GM21423 (cell line): ENCODE data around the gene GUCD1.
A peak's percentile ranks its signal among the peaks of the same experiment; 100 is the strongest.
"Not testable (repeated sequence)": the region's sequence is repeated elsewhere in the genome, so short reads cannot be mapped to it uniquely, and the experiment has no call there.

ENCODE experiments used
- ATAC-seq: cut with Tn5 transposase; IDR thresholded peaks from one replicate; pipeline ENCODE4 v1.9.1; 2021; ENCODE audit warnings: mild to moderate bottlenecking, moderate library complexity; ENCODE audit not compliant: unreplicated experiment

Gene GUCD1

DNA sequence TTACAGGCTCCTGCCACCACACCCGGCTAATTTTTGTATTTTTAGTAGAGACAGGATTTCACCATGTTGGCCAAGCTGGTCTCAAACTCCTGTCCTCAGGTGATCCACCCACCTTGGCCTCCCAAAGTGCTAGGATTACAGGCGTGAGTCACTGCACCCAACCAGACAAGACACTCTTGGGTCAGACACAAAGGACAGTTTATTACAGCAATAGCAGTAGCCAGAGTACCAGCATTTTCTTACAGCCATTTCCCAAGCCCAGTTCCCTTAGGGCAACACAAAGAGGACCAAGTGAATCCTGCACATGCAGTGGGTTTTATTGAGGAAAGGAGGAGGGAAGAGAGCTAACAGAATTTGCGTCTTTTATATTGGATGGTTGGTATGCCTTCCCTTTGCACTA lies 24.0 kb downstream of the GUCD1 start:
- not testable (repeated sequence) for ATAC-seq

DNA sequence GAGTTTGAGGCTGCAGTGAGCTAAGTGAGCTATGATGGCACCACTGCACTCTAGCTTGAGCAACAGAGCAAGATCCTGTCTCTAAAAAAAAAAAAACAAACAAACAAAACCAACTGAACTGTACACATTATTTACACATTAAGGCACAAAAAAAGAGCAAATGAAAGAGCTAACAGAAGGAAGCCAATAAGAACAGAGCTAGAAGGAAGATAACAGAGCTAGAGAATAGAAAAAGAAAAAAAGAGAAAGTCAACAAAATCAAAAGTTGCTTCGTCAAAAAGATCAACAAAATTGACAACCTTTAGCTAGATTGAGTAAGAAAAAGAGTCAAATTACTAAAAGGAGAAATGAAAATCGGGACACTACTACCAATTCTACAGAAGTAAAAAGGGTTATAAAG lies 25.0 kb downstream of the GUCD1 start:
- no peak for ATAC-seq

DNA sequence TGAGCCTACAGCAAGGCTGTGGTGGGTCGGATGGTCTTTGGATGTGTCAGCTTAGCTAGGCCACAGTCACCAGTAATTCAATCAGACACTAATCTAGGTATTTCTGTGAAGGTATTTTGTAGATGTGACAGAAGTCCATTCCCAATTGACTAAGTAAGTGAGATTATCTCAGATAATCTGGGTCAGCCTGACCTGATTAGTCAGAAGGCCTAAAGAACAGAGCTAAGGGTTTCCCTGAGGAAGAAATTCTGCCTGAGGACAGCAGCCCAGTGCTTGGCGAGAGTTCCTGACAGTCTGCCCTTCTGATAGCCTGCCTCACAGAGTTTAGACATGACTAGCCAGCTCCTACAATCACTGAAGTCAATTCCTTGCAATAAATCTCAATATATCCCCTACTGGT lies 28.7 kb downstream of the GUCD1 start:
- no peak for ATAC-seq

DNA sequence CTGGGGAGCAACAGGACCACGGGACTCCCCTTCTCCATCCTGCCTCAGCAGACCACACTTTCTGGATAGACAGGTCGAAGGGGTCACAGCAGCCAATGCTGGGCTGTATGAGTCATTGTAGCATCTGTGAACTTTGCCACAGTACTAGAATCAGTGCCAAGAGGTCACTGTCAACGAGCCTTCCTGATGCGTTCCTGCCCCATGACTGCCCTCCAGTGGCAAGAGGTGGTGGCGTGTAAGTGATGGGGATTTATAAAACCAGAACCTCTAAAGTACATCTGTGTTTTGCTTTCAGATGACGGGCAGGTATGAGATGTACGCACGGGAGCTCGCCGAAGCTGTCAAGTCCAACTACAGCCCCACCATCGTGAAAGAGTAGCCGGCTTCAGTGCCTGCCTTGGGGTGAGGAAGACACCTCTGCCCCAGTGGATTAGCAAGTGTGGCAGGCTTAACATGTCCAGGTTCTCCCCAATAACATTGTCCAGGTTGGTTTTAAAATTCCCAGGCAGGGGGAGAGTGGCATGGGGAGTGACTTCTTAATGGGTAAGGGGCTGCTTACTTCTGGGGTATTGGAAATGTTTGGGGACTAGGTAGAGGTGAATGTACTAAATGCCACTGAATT lies 29.4 kb downstream of the GUCD1 start:
- peak; percentile 78 for ATAC-seq

DNA sequence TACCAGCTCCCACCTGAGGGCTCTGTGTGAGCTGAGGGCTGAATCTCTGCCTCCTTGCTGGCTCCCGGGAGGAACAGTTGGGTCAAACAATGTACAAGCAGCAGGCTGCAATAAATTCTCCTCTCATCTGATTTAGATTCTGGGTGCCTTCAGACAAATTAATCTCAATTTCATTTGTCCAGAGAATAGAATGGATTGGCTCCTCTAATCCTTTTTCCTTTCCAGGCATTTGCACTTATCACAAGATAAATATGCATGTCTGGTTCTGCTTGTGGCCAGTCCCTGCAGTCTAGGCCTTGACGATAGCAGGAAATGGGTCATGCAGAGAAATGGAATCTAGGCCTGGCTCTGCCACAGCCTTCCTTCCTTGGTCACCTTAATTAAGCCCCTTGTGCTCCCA lies 31.1 kb downstream of the GUCD1 start:
- ATAC-seq: no peak

DNA sequence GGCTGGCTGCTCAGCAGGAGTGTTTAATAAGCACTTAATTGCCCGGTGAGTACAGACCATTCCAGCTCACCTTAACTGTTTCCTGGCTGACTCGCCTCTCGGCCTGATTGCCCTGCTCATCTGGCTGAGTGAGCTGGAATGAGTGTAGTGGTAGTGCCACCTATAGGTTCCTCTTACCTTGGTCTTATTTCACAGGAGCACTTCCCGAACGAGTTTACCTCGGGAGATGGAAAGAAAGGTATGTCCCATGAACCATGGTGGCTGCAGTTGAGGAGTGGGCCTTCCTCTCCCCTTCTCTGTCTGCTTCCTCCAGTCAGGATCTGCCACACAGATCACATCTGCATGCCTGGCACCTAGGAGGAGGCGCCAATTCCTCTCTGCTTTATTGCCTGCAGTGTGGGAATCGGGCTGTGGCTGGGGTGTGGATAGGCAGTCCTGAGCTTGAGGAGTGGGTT lies 33.1 kb downstream of the GUCD1 start:
- no peak for ATAC-seq

DNA sequence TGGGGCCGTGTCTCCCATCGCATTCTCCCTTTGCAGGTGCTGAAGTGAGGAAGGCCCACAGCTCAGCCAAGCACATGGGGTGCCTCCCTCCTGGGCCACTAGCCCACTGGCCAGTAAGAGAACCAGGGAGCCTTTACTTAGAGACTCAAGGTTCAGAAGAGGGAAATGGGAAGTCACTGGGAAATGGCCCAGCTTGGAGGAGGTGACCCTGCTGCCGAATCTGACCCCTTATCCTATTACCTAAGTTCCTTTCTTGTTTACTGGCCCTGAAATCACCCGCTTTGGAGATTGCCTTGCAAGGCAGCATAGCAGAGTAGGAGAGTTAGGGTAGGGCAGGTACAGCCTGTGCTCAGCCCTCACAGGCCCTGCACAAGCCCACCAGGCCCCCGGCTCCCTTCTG lies 35.4 kb downstream of the GUCD1 start:
- ATAC-seq: no peak

DNA sequence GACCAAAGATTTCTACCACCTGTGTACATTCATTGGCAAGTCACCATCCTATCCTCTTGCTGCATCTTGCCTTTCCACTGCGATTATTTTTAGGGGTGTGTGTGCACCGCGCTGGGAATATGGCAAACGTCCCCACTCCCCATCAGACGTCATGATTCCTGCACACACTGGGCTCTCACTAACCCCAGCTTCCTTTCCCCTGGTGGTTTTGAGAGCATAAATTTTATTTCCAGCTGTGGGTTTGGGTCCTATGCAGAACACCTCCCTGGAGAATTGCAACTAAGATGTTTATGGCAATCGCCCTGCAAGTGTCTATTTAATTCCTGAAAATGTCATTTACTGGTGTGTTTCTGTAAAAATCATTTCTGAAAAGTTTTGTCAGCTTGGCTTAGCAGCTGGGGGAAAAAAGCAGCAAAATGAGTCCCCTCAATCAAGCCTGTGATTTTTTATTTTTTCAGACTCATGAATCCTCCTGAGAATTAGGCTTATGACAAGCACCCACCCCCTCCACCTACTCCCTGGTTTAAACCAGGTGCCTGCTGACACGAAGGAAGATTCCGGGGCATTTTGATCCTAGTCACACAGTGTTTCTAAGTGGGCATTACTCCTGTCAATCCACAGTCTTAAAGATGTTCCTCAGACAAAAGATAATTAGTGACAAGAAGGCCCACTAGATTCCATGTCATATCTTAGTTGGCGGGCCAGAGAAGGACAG lies 36.0 kb downstream of the GUCD1 start:
- ATAC-seq: no peak

DNA sequence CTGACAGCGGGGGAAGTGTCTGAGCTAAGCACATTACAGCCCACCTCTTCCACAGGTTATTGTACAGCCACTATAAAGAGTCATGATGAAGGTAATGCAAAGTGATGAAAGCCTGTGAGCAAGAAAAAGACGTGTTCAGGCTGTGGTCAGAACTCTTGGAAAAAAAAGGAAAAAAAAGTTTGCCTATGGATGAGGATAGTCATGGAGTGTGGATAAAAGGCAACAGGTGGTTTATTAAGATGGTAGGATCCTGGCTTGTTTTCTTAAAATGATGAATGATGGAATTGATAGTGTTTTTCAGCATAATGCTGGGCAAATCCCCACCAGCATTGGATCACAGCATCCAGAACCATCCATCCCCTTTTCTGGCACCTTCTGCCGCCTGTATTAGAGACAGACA lies 36.7 kb downstream of the GUCD1 start:
- ATAC-seq: no peak

DNA sequence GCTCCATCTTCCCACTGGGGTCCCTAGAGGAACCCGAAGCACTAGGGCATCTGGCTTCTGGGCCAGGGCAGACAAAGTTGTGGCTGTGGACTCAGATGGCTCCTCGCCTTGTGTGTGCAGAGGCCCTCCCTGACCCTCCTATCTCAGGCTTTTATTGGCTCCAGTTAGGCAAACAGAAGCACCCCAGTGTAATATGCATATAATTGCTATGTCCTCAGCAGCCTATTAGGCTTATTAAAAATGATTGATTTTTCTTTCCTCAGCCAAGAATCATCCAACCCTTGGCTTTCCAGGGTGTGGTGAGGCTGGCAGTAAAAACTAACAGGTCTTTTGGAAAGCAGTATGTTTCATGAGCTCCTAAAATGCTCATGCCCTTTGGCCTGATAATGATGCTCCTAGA lies 37.5 kb downstream of the GUCD1 start:
- no peak for ATAC-seq

DNA sequence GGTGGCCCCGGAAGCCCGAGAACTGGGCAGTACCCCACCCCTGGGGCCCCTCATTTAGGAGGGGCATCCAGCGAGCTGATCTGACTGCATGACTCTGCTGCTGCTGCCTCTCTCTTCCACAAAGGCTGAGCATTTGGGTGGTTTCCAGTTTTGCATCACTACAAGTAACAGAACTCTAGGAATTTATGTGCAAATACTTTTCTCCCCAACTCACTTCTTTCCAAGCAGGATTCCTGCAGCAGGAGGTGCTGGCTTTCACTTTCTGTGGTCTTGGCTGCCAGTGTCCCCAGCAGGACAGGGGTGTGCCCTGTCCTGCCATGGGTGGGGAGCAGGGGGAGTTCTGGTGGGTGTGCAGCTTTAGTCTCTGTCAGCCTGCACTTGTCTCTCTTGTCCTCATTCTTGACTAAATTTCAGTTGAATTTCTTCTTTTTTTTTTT lies 38.6 kb downstream of the GUCD1 start:
- ATAC-seq: no peak

DNA sequence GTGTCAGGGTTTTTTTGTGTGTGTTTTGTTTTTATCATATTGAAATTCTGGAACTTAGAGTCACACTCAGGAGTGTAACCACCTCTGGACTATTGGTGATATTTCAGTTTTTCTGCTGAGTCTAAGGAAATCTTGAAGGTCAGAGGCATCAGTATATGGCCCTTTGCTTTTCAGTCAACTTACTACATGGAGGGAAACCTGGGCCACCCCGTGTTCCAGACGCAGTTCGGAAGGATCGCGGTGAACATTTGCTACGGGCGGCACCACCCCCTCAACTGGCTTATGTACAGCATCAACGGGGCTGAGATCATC lies 40.0 kb downstream of the GUCD1 start:
- no peak for ATAC-seq

DNA sequence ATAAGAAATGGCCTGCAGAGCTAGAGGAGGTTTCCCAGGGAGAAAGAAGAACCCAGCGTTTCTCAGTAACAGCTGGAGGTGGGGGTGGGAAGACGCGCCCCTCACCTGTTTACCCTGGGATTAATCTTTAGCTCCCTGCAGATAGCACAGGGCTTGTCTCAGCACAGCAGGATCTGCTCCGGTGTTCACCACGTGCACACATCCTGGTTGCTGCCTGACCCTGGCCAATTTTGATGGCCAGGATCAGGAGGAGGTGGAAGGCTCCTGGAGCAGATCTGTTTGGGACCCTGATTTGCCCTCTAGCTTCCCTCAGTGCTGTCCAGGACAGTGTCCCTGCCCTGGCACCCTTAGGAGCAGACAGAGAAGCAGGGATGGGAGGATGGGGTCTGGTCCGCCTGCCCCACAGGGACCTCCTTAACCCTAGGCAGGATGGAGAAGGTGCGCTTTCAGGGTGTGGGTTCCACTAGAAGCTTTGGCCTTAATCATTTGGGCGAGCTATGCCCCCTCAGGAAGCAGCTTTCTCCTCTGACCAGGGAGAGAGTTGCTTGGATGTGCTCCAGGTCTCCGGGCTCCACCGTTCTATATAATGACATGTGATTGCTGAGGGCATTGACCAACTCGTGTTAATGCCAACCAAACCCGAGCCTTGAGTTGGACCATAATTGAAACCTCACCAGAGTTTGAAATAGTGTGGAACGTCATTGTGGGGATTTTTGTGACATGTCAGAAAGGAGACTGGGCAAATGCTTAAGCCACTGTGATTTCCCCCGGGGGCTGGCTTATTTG lies 40.5 kb downstream of the GUCD1 start:
- no peak for ATAC-seq

DNA sequence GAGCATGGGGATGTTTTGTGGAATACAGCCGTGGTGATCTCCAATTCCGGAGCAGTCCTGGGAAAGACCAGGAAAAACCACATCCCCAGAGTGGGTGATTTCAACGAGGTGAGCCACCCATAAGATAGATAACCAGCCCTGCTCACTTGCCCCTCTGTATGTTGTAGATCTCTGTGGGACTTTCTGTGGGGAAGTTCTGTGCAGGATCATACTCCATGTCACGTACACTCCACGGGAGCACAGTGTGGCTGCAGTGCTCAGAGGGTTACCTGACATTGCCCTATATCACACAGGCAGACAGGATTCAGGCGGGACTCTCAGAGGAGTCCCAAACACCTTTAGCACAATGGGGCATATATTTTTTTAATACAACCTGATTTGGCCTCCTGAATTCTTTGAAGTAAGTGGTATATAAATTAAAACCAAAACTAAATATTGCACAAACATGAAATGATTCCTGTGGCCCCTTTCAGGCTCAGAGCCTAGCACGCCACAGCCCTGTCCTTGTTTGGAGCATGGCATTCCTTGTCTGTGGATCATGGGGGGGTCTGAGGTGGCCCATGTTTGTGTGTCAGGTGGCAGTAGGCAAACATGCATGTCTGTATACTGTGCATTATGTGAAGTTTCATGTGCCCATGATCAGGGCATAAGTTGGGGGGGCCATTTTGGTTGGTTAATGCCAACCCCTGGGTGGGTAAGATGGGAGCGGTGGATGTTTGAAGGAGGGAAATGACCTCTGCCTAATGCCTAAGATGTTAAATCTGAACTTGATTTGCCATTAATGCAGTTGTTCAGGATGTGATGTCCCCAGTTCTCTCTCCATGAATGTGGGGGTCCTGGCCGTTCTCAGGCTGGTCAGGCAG lies 41.3 kb downstream of the GUCD1 start:
- ATAC-seq: no peak

DNA sequence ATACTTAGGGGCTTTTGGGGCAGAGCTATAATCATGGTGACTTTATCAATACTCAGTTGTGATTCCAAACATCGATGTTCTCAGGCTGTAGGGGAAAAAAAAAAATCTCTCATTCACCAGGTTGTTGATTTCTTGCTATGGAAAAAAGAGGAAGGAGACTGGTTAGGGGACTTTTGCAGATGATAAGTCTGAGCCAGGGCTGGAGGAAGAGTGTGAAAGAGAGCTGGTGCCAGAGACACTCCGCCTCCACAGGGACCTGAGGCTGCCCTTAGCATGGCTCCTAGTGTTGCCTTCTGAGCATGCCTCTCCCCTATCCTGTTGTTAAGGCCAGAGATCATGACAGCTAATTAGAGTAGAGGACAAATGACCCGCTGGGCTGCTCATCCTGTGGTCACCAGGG lies 42.9 kb downstream of the GUCD1 start:
- ATAC-seq: no peak

DNA sequence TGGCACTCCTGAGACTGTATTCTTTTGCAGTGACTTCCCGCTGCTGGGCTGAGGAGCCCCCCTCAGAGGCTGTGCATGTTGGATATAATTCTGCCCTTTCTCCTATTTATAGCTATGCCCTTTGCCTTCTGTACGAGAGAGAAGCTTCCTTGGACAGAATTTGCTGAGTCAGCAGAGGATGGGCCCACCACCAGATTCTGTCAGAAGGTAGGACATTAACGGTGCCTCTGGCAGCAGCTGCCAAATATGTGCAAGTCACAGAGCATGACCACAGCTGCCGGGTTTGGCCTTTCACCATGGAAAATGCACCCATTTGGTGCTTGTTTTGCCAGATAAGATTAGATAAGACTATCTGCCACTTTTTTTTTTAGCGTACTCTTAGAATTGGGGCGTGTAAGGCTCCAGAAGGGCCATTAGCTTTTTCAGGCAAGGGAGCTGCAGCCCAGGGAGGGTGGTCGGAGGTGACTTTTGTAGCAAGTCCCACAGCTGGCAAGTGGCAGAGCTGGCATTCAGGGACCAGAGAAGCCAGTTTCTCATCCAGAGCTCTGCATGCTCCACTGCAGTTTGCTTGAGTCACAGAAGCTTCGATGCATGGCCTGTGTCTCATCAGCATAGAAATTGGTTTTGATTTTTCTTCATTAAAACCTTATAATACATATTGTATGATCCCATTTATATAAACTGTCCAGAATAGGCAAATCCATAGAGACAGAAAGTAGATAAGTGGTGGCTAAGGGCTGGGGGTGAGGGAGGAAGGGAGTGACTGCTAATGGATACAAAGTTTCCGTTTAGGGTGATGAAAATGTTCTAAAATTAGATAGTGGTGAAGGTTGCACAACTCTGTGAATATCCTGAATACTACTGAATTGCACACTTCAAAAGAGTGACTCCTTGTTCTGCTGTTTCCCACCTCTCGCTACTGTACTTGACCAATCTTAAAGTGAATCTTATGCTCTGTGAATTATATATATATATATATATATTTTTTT lies 44.0 kb downstream of the GUCD1 start:
- ATAC-seq: no peak

DNA sequence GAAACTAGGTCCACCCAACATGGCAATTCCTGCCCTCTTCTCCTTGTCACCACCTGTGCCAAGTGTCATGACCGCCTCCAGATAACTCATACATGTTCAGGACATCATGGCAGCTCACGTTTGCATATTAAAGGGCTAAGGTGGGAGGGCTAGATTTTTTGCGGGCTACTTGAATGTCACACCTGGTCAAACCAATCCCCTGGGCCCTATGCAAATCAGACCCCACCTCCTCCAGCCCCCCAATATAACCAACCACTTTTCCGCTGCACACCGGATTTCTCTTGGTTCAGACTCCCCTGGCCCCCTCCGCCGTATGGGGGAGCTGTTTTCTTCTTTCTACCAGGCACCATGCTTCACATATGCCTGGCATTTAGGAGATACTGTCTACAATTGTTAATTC lies 47.2 kb downstream of the GUCD1 start:
- ATAC-seq: no peak

DNA sequence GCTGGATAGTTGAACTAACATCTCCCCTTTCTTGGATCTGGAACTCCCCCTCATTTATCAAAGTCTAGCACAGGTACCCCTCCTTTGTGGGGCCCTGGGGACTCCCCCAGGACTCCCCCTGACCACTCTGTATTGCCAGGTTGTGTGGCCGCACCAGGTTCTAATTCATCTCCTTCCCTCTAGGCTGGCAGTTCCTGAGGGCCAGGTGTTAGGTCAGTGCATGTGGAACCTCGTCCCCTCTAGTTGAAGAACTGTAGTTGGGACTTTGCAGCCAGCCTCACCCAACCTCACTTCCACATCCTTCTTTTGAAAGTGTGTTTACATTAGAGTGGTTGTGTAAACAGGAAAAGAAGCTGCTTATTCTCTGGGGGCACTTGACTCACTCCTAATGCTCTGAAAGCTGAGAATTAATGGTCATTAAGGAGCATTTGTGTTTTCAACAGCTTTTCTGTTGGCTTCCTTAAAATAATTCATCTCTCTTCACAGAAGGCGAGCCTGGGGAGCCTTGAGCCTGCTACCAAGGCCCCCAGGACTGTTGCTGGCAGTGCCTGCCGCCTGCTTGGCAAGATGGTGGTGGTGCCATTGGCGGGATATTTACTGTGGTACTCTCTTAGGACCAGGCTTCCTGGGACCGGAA lies 48.0 kb downstream of the GUCD1 start:
- no peak for ATAC-seq

DNA sequence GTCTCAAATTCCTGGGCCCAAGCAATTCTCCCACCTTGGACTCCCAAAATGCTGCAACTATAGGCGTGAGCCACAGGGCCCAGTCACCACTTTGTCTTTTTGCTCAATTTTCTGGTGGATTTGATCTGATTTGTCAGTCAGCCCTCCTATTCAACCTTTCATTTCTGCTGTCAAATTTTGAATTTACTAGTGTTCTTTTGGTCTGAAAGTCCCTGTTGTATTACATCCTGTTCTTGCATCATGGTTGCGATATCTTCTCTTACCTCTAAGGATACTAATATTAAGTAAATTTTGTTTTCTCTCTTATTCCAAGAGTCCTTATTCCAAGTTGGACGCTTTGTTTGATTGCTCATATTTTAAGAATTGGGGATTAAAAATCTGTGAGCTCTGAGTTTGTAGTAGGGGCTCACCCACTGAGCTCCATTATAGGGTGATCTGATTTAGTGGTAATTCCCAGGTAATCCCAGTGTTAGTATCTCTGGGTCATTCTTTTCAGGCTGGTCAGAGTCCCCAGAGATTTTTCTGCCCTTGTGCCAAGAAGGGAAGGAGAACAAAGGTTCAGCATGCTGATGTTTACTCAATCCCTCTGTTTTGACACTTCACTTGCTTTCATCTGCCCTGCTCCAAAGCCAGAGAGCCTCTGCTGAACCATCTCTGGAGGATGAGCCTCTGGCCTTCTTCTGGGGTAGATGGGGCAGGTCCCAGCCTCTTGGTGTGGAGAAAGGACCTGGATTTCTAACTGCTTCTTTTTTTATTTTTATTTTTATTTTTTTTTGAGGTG lies 49.8 kb downstream of the GUCD1 start:
- ATAC-seq: no peak
